NCI-H2107 treated with DMSO at 0.1 percent for 48 hours (cell line): ENCODE measurements around the gene FGF3.

Source experiments
- DNase-seq: peaks from one replicate; lab custom pipeline; 2025; ENCODE audit not compliant: unreplicated experiment; lab: John Stamatoyannopoulos, UW

Gene FGF3

DNA sequence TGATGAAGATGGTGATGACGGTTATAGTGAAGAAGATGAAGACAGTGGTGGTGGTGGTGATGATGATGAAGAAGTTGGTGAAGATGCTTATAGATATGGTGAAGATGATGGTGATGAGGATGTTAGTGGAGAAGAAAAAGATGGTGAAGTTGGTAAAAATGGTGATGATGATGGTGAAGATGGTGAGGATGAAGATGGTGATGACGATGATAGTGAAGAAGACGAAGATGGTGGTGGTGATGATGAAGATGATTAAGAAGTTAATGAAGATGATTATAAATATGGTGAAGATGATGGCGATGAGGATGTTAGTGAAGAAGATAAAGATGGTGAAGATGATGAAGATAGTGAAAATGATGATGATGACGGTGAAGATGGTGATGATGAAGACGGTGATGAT lies 25.2 kb upstream of the FGF3 start:
- no peak for DNase-seq

DNA sequence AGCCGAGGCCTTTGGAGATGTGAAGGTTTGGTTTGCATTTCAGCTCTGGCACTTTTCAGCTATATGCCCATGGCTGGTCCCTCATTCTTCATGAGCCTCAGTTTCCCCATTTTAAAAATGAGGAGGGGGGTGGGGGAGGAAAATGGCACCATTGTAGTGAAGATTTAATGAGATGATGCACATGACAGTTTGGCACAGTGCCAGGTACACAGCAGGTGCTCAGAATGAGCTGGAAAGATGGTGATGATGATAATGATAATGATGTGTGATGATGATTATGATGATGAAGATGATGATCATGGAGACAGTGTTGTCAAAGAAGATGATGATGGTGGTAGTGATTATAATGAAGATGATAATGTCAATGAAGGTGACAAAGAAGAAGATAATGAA lies 24.3 kb upstream of the FGF3 start:
- no peak for DNase-seq

DNA sequence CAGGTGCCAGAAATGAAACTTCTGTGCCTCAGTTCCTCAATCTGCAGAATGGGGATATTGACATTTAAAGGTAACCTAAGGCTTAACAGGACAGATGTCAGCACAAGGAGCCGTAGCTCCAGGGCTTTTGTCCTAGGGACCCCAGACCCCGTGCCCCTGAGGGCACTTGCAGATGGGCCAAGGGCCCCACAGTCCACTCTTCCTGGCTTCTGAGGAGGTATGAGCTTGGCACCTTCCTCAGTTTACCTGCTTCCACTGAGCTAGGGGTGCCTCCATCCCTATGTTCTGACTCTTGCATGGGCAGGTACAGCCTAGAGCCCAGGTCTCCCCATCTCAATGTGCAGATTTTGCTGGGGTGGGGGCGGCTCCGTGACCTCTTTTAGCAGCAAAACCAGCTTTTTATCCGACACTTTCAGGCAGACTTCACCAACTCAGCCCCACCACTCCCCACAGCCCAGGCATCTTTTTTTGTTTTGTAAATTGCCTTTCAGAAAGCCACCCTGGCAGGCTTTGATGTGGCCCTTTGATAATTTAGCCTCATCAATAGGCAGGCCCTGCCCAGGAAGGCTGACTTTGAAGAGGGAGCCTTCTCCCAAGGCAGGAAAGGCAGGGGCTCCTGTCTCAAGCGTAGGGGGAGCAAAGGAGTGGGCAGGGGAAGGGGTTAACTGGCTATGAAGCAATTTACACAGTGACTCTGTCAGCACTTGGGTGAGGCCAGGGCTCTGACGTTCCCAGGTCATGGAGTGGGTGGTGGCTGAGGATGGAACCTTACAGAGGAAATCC lies 23.7 kb upstream of the FGF3 start:
- no peak for DNase-seq

DNA sequence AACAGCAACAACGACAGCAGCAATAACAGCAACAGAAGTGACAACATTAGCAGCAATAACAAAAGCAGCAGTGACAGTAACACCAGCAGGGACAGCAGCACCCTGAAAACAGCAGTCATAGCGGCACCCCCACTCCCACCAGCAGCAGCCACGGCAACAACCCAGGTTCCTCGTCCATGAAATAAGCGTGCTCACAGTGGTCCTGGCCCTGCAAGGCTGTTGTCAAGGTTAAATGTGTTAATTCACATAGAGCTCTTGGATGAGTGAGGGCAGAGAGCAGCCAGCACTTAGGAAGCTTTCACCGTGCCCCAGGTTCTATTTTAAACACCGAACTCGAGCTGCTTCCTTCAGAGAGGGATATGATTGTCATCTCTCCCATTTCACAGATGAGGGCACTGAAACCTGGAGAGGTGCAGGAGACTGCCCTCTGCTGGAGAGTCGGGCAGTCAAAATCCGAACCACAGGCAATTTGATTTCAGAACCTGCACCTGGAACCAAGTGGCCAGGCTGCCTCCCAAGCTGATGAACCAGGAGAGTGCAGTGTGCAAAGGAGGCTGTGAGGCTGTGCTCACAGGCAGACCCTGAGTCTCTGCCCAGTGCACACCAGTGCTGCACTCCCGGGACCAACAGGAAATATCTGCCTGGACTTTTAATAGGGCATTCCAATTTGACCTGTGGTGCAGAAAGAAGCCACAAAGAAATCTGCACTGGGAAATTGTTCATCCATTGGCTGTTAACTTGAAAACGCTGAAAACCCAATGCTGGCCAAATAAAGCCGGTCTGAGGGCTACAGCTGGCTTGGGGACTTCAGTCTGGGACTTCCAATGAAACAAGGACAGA lies 22.9 kb upstream of the FGF3 start:
- DNase-seq = no peak

GRCh38 chr11:69841170-69841858 lies 22.1 kb upstream of the FGF3 start:
- DNase-seq = no peak

GRCh38 chr11:69840371-69841169 lies 21.4 kb upstream of the FGF3 start:
- no peak for DNase-seq

GRCh38 chr11:69839516-69839915 lies 20.3 kb upstream of the FGF3 start:
- DNase-seq = no peak

DNA sequence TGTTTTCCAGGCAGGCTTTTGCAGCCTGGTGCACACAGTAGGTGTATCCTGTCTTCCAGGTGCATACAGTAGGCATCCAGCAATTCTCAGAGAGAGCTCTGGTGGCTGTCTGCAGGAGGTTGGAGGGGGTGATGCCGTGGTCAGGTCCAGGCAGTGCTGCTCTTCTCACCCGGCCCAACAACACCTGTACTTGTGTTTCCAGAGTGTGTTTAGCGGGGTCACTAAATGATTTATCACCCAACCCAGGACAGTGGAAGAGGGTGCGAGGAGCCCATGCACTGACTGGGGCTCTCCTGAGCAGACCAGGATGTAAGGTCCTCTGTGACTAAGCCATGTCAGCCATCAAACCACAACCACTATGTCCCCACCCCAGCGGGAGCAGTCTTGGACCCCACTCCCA lies 18.6 kb upstream of the FGF3 start:
- DNase-seq = no peak

DNA sequence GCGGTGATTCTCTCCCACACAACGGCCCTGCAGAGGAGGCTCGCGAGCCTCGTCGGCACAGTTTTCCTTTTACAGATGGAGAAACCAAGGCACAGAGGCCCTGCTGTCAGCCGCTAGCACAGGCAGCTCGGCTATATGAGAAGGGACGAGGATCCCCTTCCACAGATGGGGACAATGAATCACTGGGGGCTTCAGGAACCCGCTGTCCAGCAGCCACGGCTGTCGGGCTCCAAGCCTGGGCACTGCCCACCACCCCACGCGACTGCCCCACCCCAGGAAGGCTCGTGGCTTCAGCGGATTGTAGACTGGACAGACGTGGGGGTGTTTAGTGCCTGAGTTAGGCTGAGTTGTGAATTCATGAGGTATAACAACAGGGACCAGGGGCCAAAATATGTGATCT lies 17.2 kb upstream of the FGF3 start:
- DNase-seq = no peak

GRCh38 chr11:69834811-69835800 lies 15.9 kb upstream of the FGF3 start:
- DNase-seq = no peak

GRCh38 chr11:69834251-69834650 lies 15.0 kb upstream of the FGF3 start:
- no peak for DNase-seq

- DNase-seq = no peak
These were observed 13.6 kb upstream of the FGF3 start for GRCh38 chr11:69832561-69833413.

- DNase-seq = no peak
These were observed 12.8 kb upstream of the FGF3 start for GRCh38 chr11:69831985-69832384.

DNA sequence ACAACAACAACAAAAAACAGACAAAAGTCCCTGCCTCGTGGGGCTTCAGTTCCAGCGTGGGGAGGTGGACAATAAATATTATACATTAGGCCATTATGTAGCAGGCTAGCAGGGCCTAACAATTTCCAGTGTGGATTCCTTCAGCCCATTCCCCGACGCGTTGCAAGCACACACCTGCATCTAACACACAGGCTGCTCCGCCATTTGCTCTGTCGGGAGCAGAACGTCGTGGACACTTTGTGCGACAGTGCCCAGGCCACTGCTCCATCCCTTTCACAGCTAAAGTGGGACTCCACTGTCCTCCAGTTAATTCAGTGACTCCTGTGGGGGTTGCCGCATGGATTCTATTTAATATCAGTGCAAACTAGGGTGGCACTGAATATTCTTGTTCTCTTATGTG lies 10.9 kb upstream of the FGF3 start:
- no peak for DNase-seq

- no peak for DNase-seq
These were observed 9.7 kb upstream of the FGF3 start for GRCh38 chr11:69828971-69829344.

- no peak for DNase-seq
These were observed 9.2 kb upstream of the FGF3 start for GRCh38 chr11:69828276-69828970.

GRCh38 chr11:69826773-69827172 lies 7.6 kb upstream of the FGF3 start:
- no peak for DNase-seq

DNA sequence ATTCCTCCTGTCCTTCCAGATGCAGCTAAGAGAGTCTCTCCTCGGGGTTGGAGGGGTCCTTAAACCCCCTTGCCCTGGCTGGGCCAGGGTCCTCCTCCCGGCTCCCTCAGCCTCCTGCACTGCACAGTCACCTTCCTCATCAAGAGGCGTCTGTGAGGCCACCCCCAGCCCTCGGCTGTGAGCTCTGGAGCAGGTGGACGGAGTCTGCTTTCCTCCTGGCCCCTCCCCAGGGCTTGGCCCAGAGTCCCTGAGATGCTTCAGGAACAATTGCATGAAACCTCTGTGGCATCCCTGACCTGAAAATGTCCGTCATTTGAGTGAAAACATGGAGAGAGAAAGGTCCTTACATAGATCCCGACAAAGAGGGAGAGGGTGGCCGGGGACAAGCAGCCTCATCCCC lies 6.7 kb upstream of the FGF3 start:
- no peak for DNase-seq
